Measurements from ENCODE around the gene CREBBP. TPM values are rescaled to one million over a fixed set of nuclear protein-coding genes. Genes with fewer than 3 reads are reported as not detected.

The CREBBP gene
- total and polyA plus RNA-seq, 7 donors, result 5.4 to 85.3 (median 39.5) TPM

DNA sequence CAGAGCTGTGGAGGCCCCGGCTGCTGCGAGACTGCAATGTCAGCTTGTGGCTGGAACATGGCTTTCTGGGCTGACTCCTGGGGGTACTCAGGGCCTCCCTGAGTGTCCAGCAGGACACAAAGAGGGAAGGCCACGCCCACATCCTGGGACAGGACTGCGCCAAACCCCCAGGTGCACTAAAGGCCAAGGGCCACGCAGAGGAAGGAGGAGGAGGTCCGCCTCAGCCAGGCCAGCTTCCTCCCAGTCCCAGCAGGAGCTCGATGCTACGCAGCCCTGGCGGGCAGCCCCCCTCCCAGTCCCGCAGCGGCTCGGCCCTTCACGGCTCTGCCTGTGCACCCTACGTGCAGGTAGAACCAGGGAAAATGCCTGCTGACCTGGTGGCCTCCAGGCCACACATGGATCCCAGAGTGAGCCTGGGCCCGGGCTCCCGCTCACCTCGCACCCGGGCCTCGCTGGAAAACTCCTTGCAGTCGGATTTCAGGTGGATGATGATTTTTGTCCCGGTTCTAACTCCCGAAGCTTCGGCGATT, 204.8 kb downstream of the CREBBP start:
- no peaks in the 10 kb centered on the region for H3K4me1 ChIP-seq
- H3K36me3 ChIP-seq, result peaks cover 18 to 94% (median 42%) of the 10 kb centered on the region in 4 donors
- H3K27me3 ChIP-seq, result no peaks in the 10 kb centered on the region
- H3K4me3 ChIP-seq, result no peak overlapping the region
- TF ChIP-seq CTCF (IDR thresholded peaks at IDR 0.05), result no peak
- no peak for TF ChIP-seq EP300 (IDR thresholded peaks at IDR 0.05)
- no peak for TF ChIP-seq POLR2AphosphoS5 (IDR thresholded peaks at IDR 0.05)
- no peak for TF ChIP-seq POLR2A (IDR thresholded peaks at IDR 0.05)
- no peaks in the 10 kb centered on the region for H3K9me3 ChIP-seq
- no peak overlapping the region for H3K27ac ChIP-seq
- WGBS, 2 donors, result 93 to 96% methylated on average over 24 of the region's 24 CpGs
- DNase-seq, result no peak
- intact Hi-C loops (cut with DNase I), result no loop called here

Other genes starting within 250 kb of the CREBBP start
- gene DNASE1, start 226.0 kb downstream of the CREBBP start, total RNA-seq, result 10 to 100 TPM in 3 of 4 donors, 1 to 10 TPM in 1; 8.9 to 22.4 (median 11.9) TPM
- gene DNASE1, start 226.0 kb downstream of the CREBBP start, polyA plus RNA-seq, result 10 to 100 TPM in 1 of 3 donors, 1 to 10 TPM in 2; 1.2 to 15.9 (median 4.4) TPM
- 10 to 100 TPM; 38.8 to 53.5 (median 47.1) TPM for gene TRAP1, start 163.2 kb downstream of the CREBBP start, total RNA-seq
- gene TRAP1, start 163.2 kb downstream of the CREBBP start, polyA plus RNA-seq, result 10 to 100 TPM; 17.4 to 64.9 (median 28.7) TPM
- 10 to 100 TPM; 12.5 to 28.0 (median 13.8) TPM for gene ADCY9, start 235.7 kb upstream of the CREBBP start, total RNA-seq
- 10 to 100 TPM in 1 of 3 donors, 1 to 10 TPM in 2; 1.8 to 11.9 (median 2.8) TPM for gene ADCY9, start 235.7 kb upstream of the CREBBP start, polyA plus RNA-seq